SK-N-SH (cell line): ENCODE results near the gene IQGAP2.

Experiments used
- CHD2 ChIP-seq: fragments of 150-350 bp; IDR thresholded peaks from 2 replicates; pipeline ENCODE4 v1.6.1; 2018; ENCODE audit warnings: low read length; ENCODE audit not compliant: partially characterized antibody
- CTCF ChIP-seq: fragments of 200-600 bp; sonication (generic); IDR thresholded peaks from 2 replicates; pipeline ENCODE4 v1.6.1; 2017; ENCODE audit warnings: antibody characterized with exemption, mild to moderate bottlenecking, moderate library complexity
- EZH2phosphoT487 ChIP-seq: fragments of 200-600 bp; sonication (generic); IDR thresholded peaks from 2 replicates; pipeline ENCODE4 v1.6.1; 2017; ENCODE audit warnings: low read depth, mixed run types, mild to moderate bottlenecking, antibody characterized with exemption, moderate library complexity, borderline replicate concordance
- FOSL2 ChIP-seq: IDR thresholded peaks from 2 replicates; pipeline ENCODE4 v1.4.0; 2012; ENCODE audit warnings: low read depth, mild to moderate bottlenecking, moderate library complexity, borderline replicate concordance
- MXI1 ChIP-seq: IDR thresholded peaks from 2 replicates; pipeline ENCODE4 v1.6.1; 2012; ENCODE audit warnings: mild to moderate bottlenecking, low read depth, low read length, improper control_type of control experiment
- POLR2AphosphoS5 ChIP-seq: IDR thresholded peaks from 2 replicates; pipeline ENCODE4 v1.6.1; 2012; ENCODE audit warnings: low read depth, low read length
- RCOR1 ChIP-seq: fragments of 150-350 bp; IDR thresholded peaks from 2 replicates; pipeline ENCODE4 v1.6.1; 2017; ENCODE audit warnings: antibody characterized with exemption, low read length
- RFX5 ChIP-seq: IDR thresholded peaks from 2 replicates; pipeline ENCODE4 v1.6.1; 2012; ENCODE audit warnings: mild to moderate bottlenecking, improper control_type of control experiment, low read length
- SMC3 ChIP-seq: IDR thresholded peaks from 2 replicates; pipeline ENCODE4 v1.6.1; 2012; ENCODE audit warnings: low read depth, low read length, improper control_type of control experiment
- TAF1 ChIP-seq: IDR thresholded peaks from 2 replicates; pipeline ENCODE4 v1.6.1; 2012; ENCODE audit warnings: low read depth, mild to moderate bottlenecking, low read length, moderate library complexity, borderline replicate concordance
- TCF12 ChIP-seq: IDR thresholded peaks from 2 replicates; pipeline ENCODE4 v1.4.0; 2012
- USF2 ChIP-seq: fragments of 150-350 bp; IDR thresholded peaks from 2 replicates; pipeline ENCODE4 v1.6.1; 2017; ENCODE audit warnings: antibody characterized with exemption, low read length, low read depth, borderline replicate concordance
- TF ChIP-seq, protein P1 (sequence below): IDR thresholded peaks from 2 replicates; pipeline ENCODE4 v1.6.1; 2012; ENCODE audit warnings: mild to moderate bottlenecking, low read depth, low read length, moderate library complexity

- TF ChIP-seq RCOR1 (no peak), CHD2 (no peak), CTCF (no peak), EZH2phosphoT487 (no peak), MXI1 (no peak), SMC3 (no peak), TAF1 (no peak), RFX5 (no peak), POLR2AphosphoS5 (no peak), FOSL2 (no peak), USF2 (no peak), TCF12 (no peak)
- TF ChIP-seq, protein P1, sequence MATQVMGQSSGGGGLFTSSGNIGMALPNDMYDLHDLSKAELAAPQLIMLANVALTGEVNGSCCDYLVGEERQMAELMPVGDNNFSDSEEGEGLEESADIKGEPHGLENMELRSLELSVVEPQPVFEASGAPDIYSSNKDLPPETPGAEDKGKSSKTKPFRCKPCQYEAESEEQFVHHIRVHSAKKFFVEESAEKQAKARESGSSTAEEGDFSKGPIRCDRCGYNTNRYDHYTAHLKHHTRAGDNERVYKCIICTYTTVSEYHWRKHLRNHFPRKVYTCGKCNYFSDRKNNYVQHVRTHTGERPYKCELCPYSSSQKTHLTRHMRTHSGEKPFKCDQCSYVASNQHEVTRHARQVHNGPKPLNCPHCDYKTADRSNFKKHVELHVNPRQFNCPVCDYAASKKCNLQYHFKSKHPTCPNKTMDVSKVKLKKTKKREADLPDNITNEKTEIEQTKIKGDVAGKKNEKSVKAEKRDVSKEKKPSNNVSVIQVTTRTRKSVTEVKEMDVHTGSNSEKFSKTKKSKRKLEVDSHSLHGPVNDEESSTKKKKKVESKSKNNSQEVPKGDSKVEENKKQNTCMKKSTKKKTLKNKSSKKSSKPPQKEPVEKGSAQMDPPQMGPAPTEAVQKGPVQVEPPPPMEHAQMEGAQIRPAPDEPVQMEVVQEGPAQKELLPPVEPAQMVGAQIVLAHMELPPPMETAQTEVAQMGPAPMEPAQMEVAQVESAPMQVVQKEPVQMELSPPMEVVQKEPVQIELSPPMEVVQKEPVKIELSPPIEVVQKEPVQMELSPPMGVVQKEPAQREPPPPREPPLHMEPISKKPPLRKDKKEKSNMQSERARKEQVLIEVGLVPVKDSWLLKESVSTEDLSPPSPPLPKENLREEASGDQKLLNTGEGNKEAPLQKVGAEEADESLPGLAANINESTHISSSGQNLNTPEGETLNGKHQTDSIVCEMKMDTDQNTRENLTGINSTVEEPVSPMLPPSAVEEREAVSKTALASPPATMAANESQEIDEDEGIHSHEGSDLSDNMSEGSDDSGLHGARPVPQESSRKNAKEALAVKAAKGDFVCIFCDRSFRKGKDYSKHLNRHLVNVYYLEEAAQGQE = no peak
Measured at GRCh38 chr5:76755779-76756637, 352.9 kb downstream of the IQGAP2 start.
